K562 (cell line): ENCODE data around the gene C6orf62. TPM values are rescaled to one million over a fixed set of nuclear protein-coding genes. Genes with fewer than 3 reads are reported as not detected.

Experiments used
- ATAC-seq: fragments of 200-7000 bp; cut with Tn5 transposase; 3 replicates; pipeline ENCODE4 v1.9.1; 2020; ENCODE audit warnings: moderate library complexity
- BruUV-seq: library from RNA; stranded (reverse); fragments of 400-500 nt; replicated peaks from 2 replicates; lab custom pipeline; 2021; lab: Mats Ljungman, UMichigan
- CTCF ChIA-PET: fragments of 300-600 bp; formaldehyde crosslinking; extraction: SDS; loops from one replicate; lab custom pipeline; 2021; ENCODE audit warnings: low intra/inter-chr PET ratio; lab: Yijun Ruan, JAX
- POLR2A ChIA-PET: fragments of 300-600, 350-650 bp; sonication (Branson Sonifier 250); formaldehyde crosslinking; extraction: SDS; loops from one replicate; lab custom pipeline; 2021; ENCODE audit warnings: antibody characterized with exemption, inconsistent platforms; lab: Yijun Ruan, JAX
- DNase-seq, 4 experiments: peaks; one replicate each; pipeline versions ENCODE4 v3.0.0 to v3.0.0-alpha.2; 2011 to 2018; ENCODE audit warnings: low spot score in 3 of 4, mixed read lengths in 3 of 4; ENCODE audit errors: extremely low read depth in 1 of 4
- FAIRE-seq: peaks from 2 replicates; lab custom pipeline; 2011; peaks lifted over from hg19 to GRCh38; lab: Jason Lieb, UNC
- H2AFZ ChIP-seq: 2 replicates; pipeline ENCODE4 v1.6.0; 2011; ENCODE audit warnings: low read depth, low read length, control low read depth, inconsistent platforms
- H3K27ac ChIP-seq: fragments of 200-600 bp; 3 replicates; pipeline ENCODE4 v1.8.0; 2011; ENCODE audit warnings: low read depth, mild to moderate bottlenecking, control low read depth, inconsistent platforms, low read length, moderate library complexity, mixed read lengths; ENCODE audit errors: extremely low read depth
- H3K27me3 ChIP-seq, 2 experiments: fragments of 300-600 bp in 1 of 2; 2 replicates in 1 of 2; 3 replicates in 1 of 2; pipeline versions ENCODE4 v1.6.0 to v1.8.0; 2011; ENCODE audit warnings: inconsistent platforms in 2 of 2, low read length in 2 of 2, mild to moderate bottlenecking in 1 of 2, mixed read lengths in 1 of 2, moderate library complexity in 1 of 2; ENCODE audit not compliant: control insufficient read depth in 2 of 2, insufficient read depth in 2 of 2
- H3K36me3 ChIP-seq: fragments of 300-600 bp; 3 replicates; pipeline ENCODE4 v1.8.0; 2011; ENCODE audit warnings: mild to moderate bottlenecking, low read length, inconsistent platforms; ENCODE audit not compliant: control insufficient read depth, insufficient read depth
- H3K4me1 ChIP-seq, 2 experiments: fragments of 200-600 bp in 1 of 2; replicated peaks in 1 of 2; 2 replicates in 1 of 2; 3 replicates in 1 of 2; pipeline versions ENCODE4 v1.5.1 to v1.8.0; 2011; ENCODE audit warnings: inconsistent platforms in 2 of 2, low read length in 2 of 2, mild to moderate bottlenecking in 1 of 2, mixed read lengths in 1 of 2, moderate library complexity in 1 of 2; ENCODE audit not compliant: control insufficient read depth in 2 of 2, insufficient read depth in 2 of 2
- H3K4me2 ChIP-seq: 2 replicates; pipeline ENCODE4 v1.6.1; 2011; ENCODE audit warnings: low read length, control low read depth, inconsistent platforms, mixed read lengths; ENCODE audit not compliant: insufficient read depth
- H3K4me3 ChIP-seq: fragments of 200-600 bp; sonication (generic), shearing (Covaris generic); 2 replicates; pipeline ENCODE4 v1.5.1; 2016; ENCODE audit warnings: control low read depth, inconsistent platforms
- H3K79me2 ChIP-seq: fragments of 200-600 bp; 3 replicates; pipeline ENCODE4 v1.8.0; 2011; ENCODE audit warnings: low read length, inconsistent platforms; ENCODE audit not compliant: control insufficient read depth, insufficient read depth
- H3K9ac ChIP-seq, 2 experiments: 2 replicates each; pipeline versions ENCODE4 v1.6.0 to v1.6.1; 2011; ENCODE audit warnings: low read depth in 2 of 2, low read length in 2 of 2, control low read depth in 1 of 2, inconsistent platforms in 1 of 2, mild to moderate bottlenecking in 1 of 2, mixed read lengths in 1 of 2; ENCODE audit not compliant: insufficient read depth in 1 of 2
- H3K9me1 ChIP-seq: one replicate; pipeline ENCODE4 v1.6.0; 2011; ENCODE audit warnings: inconsistent platforms, mild to moderate bottlenecking, low read length, moderate library complexity; ENCODE audit not compliant: control insufficient read depth, insufficient read depth
- H3K9me3 ChIP-seq: replicated peaks from 2 replicates; pipeline ENCODE4 v1.5.1; 2011; ENCODE audit warnings: low read depth, low read length, inconsistent platforms; ENCODE audit not compliant: control insufficient read depth, insufficient read depth
- H4K20me1 ChIP-seq: replicated peaks from 2 replicates; pipeline ENCODE4 v1.6.1; 2011; ENCODE audit warnings: low read length, inconsistent platforms, mixed read lengths; ENCODE audit not compliant: control insufficient read depth, insufficient read depth
- ARID1B ChIP-seq: fragments of 450-650 bp; IDR thresholded peaks from 2 replicates; pipeline ENCODE4 v1.6.1; 2016; ENCODE audit warnings: antibody characterized with exemption, mild to moderate bottlenecking, inconsistent platforms
- ATF3 ChIP-seq, 2 experiments: fragments of 450-650 bp in 1 of 2; sonication (generic) in 1 of 2; formaldehyde crosslinking in 1 of 2; IDR thresholded peaks in 1 of 2; conservative IDR thresholded peaks in 1 of 2; 2 replicates each; pipeline versions ENCODE4 v1.6.1 to v1.8.1; 2016 to 2023; ENCODE audit warnings: mild to moderate bottlenecking in 2 of 2, moderate library complexity in 2 of 2, inconsistent platforms in 1 of 2, missing genetic modification reagents in 1 of 2
- CEBPG ChIP-seq, 3 experiments: fragments of 200-800 bp in 1 of 3; sonication (Bioruptor generic) in 1 of 3; sonication (generic) in 1 of 3; formaldehyde crosslinking in 1 of 3; IDR thresholded peaks in 2 of 3; conservative IDR thresholded peaks in 1 of 3; 2 replicates each; pipeline versions ENCODE4 v1.6.1 to v1.8.0; 2016 to 2022; ENCODE audit warnings: missing compliant biosample characterization in 2 of 3, missing genetic modification characterization in 2 of 3, mild to moderate bottlenecking in 1 of 3, missing genetic modification reagents in 1 of 3
- KHSRP ChIP-seq: fragments of 450-650 bp; IDR thresholded peaks from 2 replicates; pipeline ENCODE4 v1.6.1; 2017
- ZNF644 ChIP-seq: fragments of 200-800 bp; sonication (Bioruptor generic); IDR thresholded peaks from 2 replicates; pipeline ENCODE4 v1.6.1; 2016; ENCODE audit warnings: low read depth, missing genetic modification characterization, missing compliant biosample characterization
- WGBS: fragments of 100-300 bp; shearing (Covaris generic); methylation state at CpG from one replicate; pipeline ENCODE4 v1.1.6; 2016; ENCODE audit warnings: low coverage, mixed read lengths; ENCODE audit not compliant: insufficient coverage; ENCODE audit errors: missing lambda C conversion rate; 5-methylcytosine and 5-hydroxymethylcytosine counted together
- in situ Hi-C: fragments of 300-500 bp; cut with MboI; formaldehyde crosslinking; loops from 4 replicates; pipeline ENCODE4 v1.15.0; 2018; ENCODE audit warnings: inconsistent platforms, mixed read lengths
- intact Hi-C: fragments of 100-400 bp; cut with micrococcal nuclease; formaldehyde crosslinking; loops from 2 replicates; pipeline ENCODE4 v1.14.2; 2022
- polyA plus RNA-seq, 8 experiments: library from polyadenylated mRNA; depleted of rRNA in 4 of 8; stranded (reverse) in 5 of 8; unstranded in 3 of 8; fragments of >200 nt; fragmentation: Nextera tagmentation in 2 of 8; fragmentation: Illumina TruSeq in 1 of 8; extraction: Ambion mirVana in 2 of 8; extraction: Trizol in 1 of 8; gene quantifications; 2 replicates each; pipeline versions ENCODE4 v1.2.1 to v1.2.3, GENCODE V29; 2011 to 2014; ENCODE audit warnings: inconsistent platforms in 1 of 8, missing spikeins in 1 of 8
- total RNA-seq, 7 experiments: library from RNA; depleted of rRNA in 6 of 7; stranded (reverse); fragments of >200 nt in 6 of 7; fragmentation: Illumina TruSeq in 2 of 7; extraction: Trizol in 2 of 7; gene quantifications; 2 replicates each; pipeline versions ENCODE4 v1.2.1 to v1.2.3, GENCODE V29; 2011 to 2021; ENCODE audit warnings: low replicate concordance in 1 of 7

The C6orf62 gene
- total and polyA plus RNA-seq, 9 of the 15 experiments (the other 6 are each of a cell fraction or from before 2014, with no cell fraction given): 48.5 to 579 (median 111) TPM

- intact Hi-C loops (no loop called here), in situ Hi-C loops (no loop called here)
- peak; percentile 31; the same call in 2 of the 3 replicates for ATAC-seq
- FAIRE-seq: no peak
- Histone ChIP-seq H3K4me1 (peaks cover 0 to 22% of the 10 kb centered on the region in 2 experiments; a peak in 3 of 5 replicates), H3K4me2 (no peak overlapping the region), H3K9ac (no peak overlapping the region), H3K36me3 (peaks cover 60% of the 10 kb centered on the region), H3K9me3 (no peaks in the 10 kb centered on the region), H3K9me1 (no peaks in the 10 kb centered on the region), H2AFZ (no peak overlapping the region), H3K79me2 (peaks cover 34% of the 10 kb centered on the region), H3K27ac (peak overlapping the region; percentile 69; the same call in 1 of the 3 replicates), H3K4me3 (no peak overlapping the region), H3K27me3 (no peaks in the 10 kb centered on the region), H4K20me1 (no peaks in the 10 kb centered on the region)
- ChIA-PET POLR2A (interaction anchor here (1.1 to 1.5 kb wide), 2 partner anchors 14 to 29 kb away, joined by 3 to 4 read pairs; partner anchors contain the start of gene KIAA0319), CTCF (no interaction called here)
- no peak for DNase-seq
- 63% methylated on average over 2 of the region's 2 CpGs for WGBS
- BruUV-seq: no TSS peak
- TF ChIP-seq CEBPG (CRISPR knock-in tag; IDR thresholded peaks at IDR 0.05): no peak
- TF ChIP-seq CEBPG (tag; conservative IDR thresholded peaks at IDR 0.05 in 1 of 2, IDR thresholded peaks at IDR 0.05 in 1 of 2): peak in 1 of 2 experiments; percentile 60; a peak in 2 of 4 replicates
- TF ChIP-seq ATF3 (IDR thresholded peaks at IDR 0.05): peak; percentile 55
- TF ChIP-seq ATF3 (CRISPR knock-in tag; conservative IDR thresholded peaks at IDR 0.05): no peak
- no peak for TF ChIP-seq KHSRP
- no peak for TF ChIP-seq ARID1B
- 0 out of 2 replicates have a peak, but pooled peaks have one; percentile 8 for TF ChIP-seq ZNF644 (tag)
Measured at GRCh38 chr6:24660105-24660504, 58.8 kb downstream of the C6orf62 start.
